ENCODE data around the gene CRTAC1. TPM values are rescaled to one million over a fixed set of nuclear protein-coding genes. Genes with fewer than 3 reads are reported as not detected.

The CRTAC1 gene
- total RNA-seq, 1 donor from 2014 or later, result 3.2 TPM

- DNase-seq, result no peak
Measured at GRCh38 chr10:97974526-97975525, 55.6 kb downstream of the CRTAC1 start.

GRCh38 chr10:97974100-97974499 lies 56.3 kb downstream of the CRTAC1 start:
- no peak for DNase-seq

- DNase-seq, result no peak
Measured at GRCh38 chr10:97969538-97970079, 60.8 kb downstream of the CRTAC1 start.

GRCh38 chr10:97964748-97965147 lies 65.7 kb downstream of the CRTAC1 start:
- no peak for DNase-seq

GRCh38 chr10:97961945-97962344 lies 68.5 kb downstream of the CRTAC1 start:
- DNase-seq, result no peak

GRCh38 chr10:97960269-97961056 lies 70.0 kb downstream of the CRTAC1 start:
- DNase-seq, result no peak

- DNase-seq, result no peak
Measured at GRCh38 chr10:97949462-97949861, 81.0 kb downstream of the CRTAC1 start.

GRCh38 chr10:97948822-97949221 lies 81.6 kb downstream of the CRTAC1 start:
- no peak for DNase-seq

GRCh38 chr10:97944772-97945171 lies 85.6 kb downstream of the CRTAC1 start:
- DNase-seq, result no peak

GRCh38 chr10:97943294-97943693 lies 87.1 kb downstream of the CRTAC1 start:
- DNase-seq, result no peak

- DNase-seq, result no peak
Measured at GRCh38 chr10:97940534-97940933, 89.9 kb downstream of the CRTAC1 start.

- DNase-seq, result no peak
Measured at GRCh38 chr10:97939446-97939990, 90.9 kb downstream of the CRTAC1 start.

- no peak for DNase-seq
Measured at GRCh38 chr10:97937928-97938327, 92.5 kb downstream of the CRTAC1 start.

GRCh38 chr10:97937054-97937453 lies 93.4 kb downstream of the CRTAC1 start:
- no peak for DNase-seq

- DNase-seq, result no peak
Measured at GRCh38 chr10:97936126-97936525, 94.3 kb downstream of the CRTAC1 start.

GRCh38 chr10:97932932-97933530 lies 97.4 kb downstream of the CRTAC1 start:
- DNase-seq, result no peak

GRCh38 chr10:97931041-97931440 lies 99.4 kb downstream of the CRTAC1 start:
- DNase-seq, result no peak

- DNase-seq, result no peak
Measured at GRCh38 chr10:97928897-97929296, 101.5 kb downstream of the CRTAC1 start.

- no peak for DNase-seq
Measured at GRCh38 chr10:97927622-97928021, 102.8 kb downstream of the CRTAC1 start.

GRCh38 chr10:97926055-97926454 lies 104.4 kb downstream of the CRTAC1 start:
- DNase-seq, result no peak

- DNase-seq, result no peak
Measured at GRCh38 chr10:97925308-97925938, 105.0 kb downstream of the CRTAC1 start.

- DNase-seq, result no peak
Measured at GRCh38 chr10:97924678-97925077, 105.7 kb downstream of the CRTAC1 start.

Measured in skin of body (tissue), 2 donors.